ENCODE results near the gene JAKMIP1. TPM values are rescaled to one million over a fixed set of nuclear protein-coding genes. Genes with fewer than 3 reads are reported as not detected.

Gene JAKMIP1
- total RNA-seq, 1 experiment from 2014 or later = not detected

DNA sequence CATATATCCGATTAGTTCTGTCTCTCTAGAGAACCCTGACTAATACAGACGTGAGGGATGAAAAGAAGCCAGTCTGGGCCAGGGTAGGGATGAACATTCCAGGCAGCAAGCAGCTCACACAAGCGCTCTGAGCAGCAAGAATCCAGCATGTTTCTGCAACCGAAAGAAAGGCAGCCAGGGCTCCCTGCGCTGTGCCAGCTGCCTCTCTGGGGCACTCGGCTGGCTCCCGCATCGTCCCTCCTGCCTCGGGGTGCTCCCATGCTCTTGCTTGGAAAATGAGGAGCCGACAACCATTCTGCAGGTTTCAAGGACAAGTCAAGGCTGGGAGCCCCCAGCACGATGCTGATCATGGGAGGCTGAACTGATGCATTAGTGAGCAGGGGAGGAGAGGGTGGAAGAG lies 7.0 kb downstream of the JAKMIP1 start:
- H3K27ac ChIP-seq (ENCODE audit: low read depth, low read length) = no peak overlapping the region
- no peaks in the 10 kb centered on the region for H4K20me1 ChIP-seq (ENCODE audit: insufficient read depth)
- POLR2A ChIA-PET = no interaction called here
- CTCF ChIA-PET = no interaction called here
- no peaks in the 10 kb centered on the region for H3K9me2 ChIP-seq (ENCODE audit: insufficient read depth)
- ATAC-seq (no peak), DNase-seq (ENCODE audit: low read depth, low spot score) (no peak)
- no peak overlapping the region for H3K4me3 ChIP-seq (replicated peaks in 1 of 2; ENCODE audit: low read depth in 1 of 2, low read length in 2 of 2)
- no peaks in the 10 kb centered on the region for H3K9me3 ChIP-seq (ENCODE audit: control insufficient read depth in 1 of 2, insufficient read depth in 1 of 2, low read depth in 1 of 2, low read length in 2 of 2)
- H3K36me3 ChIP-seq (ENCODE audit: control insufficient read depth in 1 of 2, insufficient read depth in 2 of 2, low read length in 2 of 2) = no peaks in the 10 kb centered on the region
- H2AFZ ChIP-seq (ENCODE audit: low read depth, low read length, poor library complexity, severe bottlenecking) = no peak overlapping the region
- no peaks in the 10 kb centered on the region for H3K4me1 ChIP-seq (ENCODE audit: control insufficient read depth in 1 of 2, insufficient read depth in 2 of 2, low read length in 2 of 2)
- H3K9ac ChIP-seq (ENCODE audit: low read length) = no peak overlapping the region
- intact Hi-C loops (cut with micrococcal nuclease) = no loop called here
- RAD21 ChIA-PET (ENCODE audit: low non-redundant PET in 1 of 2, low total read pairs in 2 of 2, uncharacterized antibody in 2 of 2, unreplicated experiment in 2 of 2) = no interaction called here
- BruUV-seq (replicated peaks) = no TSS peak
- H3K4me2 ChIP-seq (ENCODE audit: low read length) = no peak overlapping the region
- peaks cover 3% of the 10 kb centered on the region; the same call in 1 of the 2 replicates for H3K27me3 ChIP-seq (ENCODE audit: insufficient read depth, low read length)
- H3K79me2 ChIP-seq (ENCODE audit: insufficient read depth, low read length) = no peaks in the 10 kb centered on the region
- TF ChIP-seq EZH2 (IDR thresholded peaks at IDR 0.05) (no peak), RAD21 (IDR thresholded peaks at IDR 0.05; ENCODE audit: low read depth) (no peak), ZBTB33 (IDR thresholded peaks at IDR 0.05; ENCODE audit: extremely low read depth, insufficient replicate concordance, low read length) (no peak), YY1 (IDR thresholded peaks at IDR 0.05; ENCODE audit: extremely low read depth, insufficient replicate concordance, low read depth, low read length) (no peak), SRF (IDR thresholded peaks at IDR 0.05; ENCODE audit: low read depth) (no peak), EZH2phosphoT487 (IDR thresholded peaks at IDR 0.05; ENCODE audit: borderline replicate concordance) (no peak), TCF7L2 (IDR thresholded peaks at IDR 0.05; ENCODE audit: borderline replicate concordance, extremely low read depth, insufficient read depth, insufficient read length) (no peak), FOSL1 (IDR thresholded peaks at IDR 0.05; ENCODE audit: low read depth) (no peak), JUND (IDR thresholded peaks at IDR 0.05) (no peak), POLR2A (IDR thresholded peaks at IDR 0.05; ENCODE audit: borderline replicate concordance, extremely low read depth, insufficient read depth, insufficient read length) (no peak), SIN3A (IDR thresholded peaks at IDR 0.05; ENCODE audit: low read depth) (no peak), CEBPB (IDR thresholded peaks at IDR 0.05; ENCODE audit: low read depth) (no peak), SP1 (IDR thresholded peaks at IDR 0.05; ENCODE audit: low read depth) (no peak), POLR2AphosphoS5 (IDR thresholded peaks at IDR 0.05; ENCODE audit: low read depth, low read length) (no peak), ELF1 (IDR thresholded peaks at IDR 0.05; ENCODE audit: borderline replicate concordance, low read depth) (no peak), REST (IDR thresholded peaks at IDR 0.05; ENCODE audit: low read depth) (no peak)
- TF ChIP-seq, protein P1, sequence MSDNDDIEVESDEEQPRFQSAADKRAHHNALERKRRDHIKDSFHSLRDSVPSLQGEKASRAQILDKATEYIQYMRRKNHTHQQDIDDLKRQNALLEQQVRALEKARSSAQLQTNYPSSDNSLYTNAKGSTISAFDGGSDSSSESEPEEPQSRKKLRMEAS (IDR thresholded peaks at IDR 0.05) = no peak
- TF ChIP-seq, protein P2, sequence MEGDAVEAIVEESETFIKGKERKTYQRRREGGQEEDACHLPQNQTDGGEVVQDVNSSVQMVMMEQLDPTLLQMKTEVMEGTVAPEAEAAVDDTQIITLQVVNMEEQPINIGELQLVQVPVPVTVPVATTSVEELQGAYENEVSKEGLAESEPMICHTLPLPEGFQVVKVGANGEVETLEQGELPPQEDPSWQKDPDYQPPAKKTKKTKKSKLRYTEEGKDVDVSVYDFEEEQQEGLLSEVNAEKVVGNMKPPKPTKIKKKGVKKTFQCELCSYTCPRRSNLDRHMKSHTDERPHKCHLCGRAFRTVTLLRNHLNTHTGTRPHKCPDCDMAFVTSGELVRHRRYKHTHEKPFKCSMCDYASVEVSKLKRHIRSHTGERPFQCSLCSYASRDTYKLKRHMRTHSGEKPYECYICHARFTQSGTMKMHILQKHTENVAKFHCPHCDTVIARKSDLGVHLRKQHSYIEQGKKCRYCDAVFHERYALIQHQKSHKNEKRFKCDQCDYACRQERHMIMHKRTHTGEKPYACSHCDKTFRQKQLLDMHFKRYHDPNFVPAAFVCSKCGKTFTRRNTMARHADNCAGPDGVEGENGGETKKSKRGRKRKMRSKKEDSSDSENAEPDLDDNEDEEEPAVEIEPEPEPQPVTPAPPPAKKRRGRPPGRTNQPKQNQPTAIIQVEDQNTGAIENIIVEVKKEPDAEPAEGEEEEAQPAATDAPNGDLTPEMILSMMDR (IDR thresholded peaks at IDR 0.05 in 2 of 3, conservative IDR thresholded peaks at IDR 0.05 in 1 of 3; ENCODE audit: borderline replicate concordance in 1 of 3, insufficient read depth in 1 of 3, low read depth in 2 of 3, low read length in 2 of 3) = no peak
